ENCODE data around the gene CPT1B. TPM values are rescaled to one million over a fixed set of nuclear protein-coding genes. Genes with fewer than 3 reads are reported as not detected.

CPT1B gene
- total and polyA plus RNA-seq, 2 experiments from 2014 or later, result 5.6 to 14.4 TPM

GRCh38 chr22:50525858-50526107, 52.4 kb downstream of the CPT1B start:
- Histone ChIP-seq H3K4me3 (peak overlapping the region; percentile 84), H3K9me2 (ENCODE audit: insufficient read depth) (no peaks in the 10 kb centered on the region), H3K4me1 (ENCODE audit: insufficient read depth) (no peaks in the 10 kb centered on the region; the same call in 1 of the 2 replicates), H3F3A (replicated peaks; ENCODE audit: low read depth) (peaks cover 4% of the 10 kb centered on the region), H4K20me1 (replicated peaks; ENCODE audit: insufficient read depth) (no peaks in the 10 kb centered on the region; the same call in 1 of the 2 replicates), H3K79me2 (replicated peaks; ENCODE audit: insufficient read depth) (no peaks in the 10 kb centered on the region), H3K36me3 (ENCODE audit: insufficient read depth) (no peaks in the 10 kb centered on the region), H3K4me2 (peak overlapping the region; percentile 94), H3K27me3 (ENCODE audit: insufficient read depth) (peaks cover 42% of the 10 kb centered on the region), H3K27ac (ENCODE audit: low read depth) (no peak overlapping the region), H2AFZ (no peak overlapping the region)
- peaks cover 4% of the 10 kb centered on the region; the same call in 2 of the 3 replicates for H3K9me3 Mint-ChIP-seq
- peak overlapping the region; percentile 89 for H3K4me3 Mint-ChIP-seq
- TF ChIP-seq ZNF114 (CRISPR knock-in tag; IDR thresholded peaks at IDR 0.05) (no peak), ETS1 (IDR thresholded peaks at IDR 0.05) (0 out of 2 replicates have a peak, but pooled peaks have one; percentile 11)
- H3K27ac Mint-ChIP-seq, result no peak overlapping the region
- peaks cover 11% of the 10 kb centered on the region for H3K4me1 Mint-ChIP-seq
- DNase-seq (ENCODE audit: low spot score) (no peak), ATAC-seq (peak; percentile 25)
- H3K27me3 Mint-ChIP-seq (ENCODE audit: insufficient read depth, low read depth, poor library complexity), result peaks cover 44% of the 10 kb centered on the region
- peaks cover 9% of the 10 kb centered on the region for H3K36me3 Mint-ChIP-seq (ENCODE audit: low read depth)

- DNase-seq (ENCODE audit: low spot score) (peak; percentile 97), ATAC-seq (peak; percentile 57)
- Histone ChIP-seq H2AFZ (peak within 1 kb of the TSS; percentile 14; the same call in 1 of the 2 replicates), H3K4me3 (peak within 1 kb of the TSS; percentile 84), H3F3A (replicated peaks; ENCODE audit: low read depth) (peaks cover 4% of the 10 kb centered on the region), H3K36me3 (ENCODE audit: insufficient read depth) (no peaks in the 10 kb centered on the region), H3K9me2 (ENCODE audit: insufficient read depth) (no peaks in the 10 kb centered on the region), H3K4me1 (ENCODE audit: insufficient read depth) (no peaks in the 10 kb centered on the region; the same call in 1 of the 2 replicates), H3K27me3 (ENCODE audit: insufficient read depth) (peaks cover 37% of the 10 kb centered on the region), H3K4me2 (peak within 1 kb of the TSS; percentile 94), H3K27ac (ENCODE audit: low read depth) (no peak within 1 kb of the TSS), H3K79me2 (replicated peaks; ENCODE audit: insufficient read depth) (no peaks in the 10 kb centered on the region), H4K20me1 (replicated peaks; ENCODE audit: insufficient read depth) (no peaks in the 10 kb centered on the region; the same call in 1 of the 2 replicates)
- peaks cover 11% of the 10 kb centered on the region for H3K4me1 Mint-ChIP-seq
- peaks cover 9% of the 10 kb centered on the region for H3K36me3 Mint-ChIP-seq (ENCODE audit: low read depth)
- peak within 1 kb of the TSS; percentile 78 for H3K27ac Mint-ChIP-seq
- peaks cover 4% of the 10 kb centered on the region; the same call in 2 of the 3 replicates for H3K9me3 Mint-ChIP-seq
- peaks cover 39% of the 10 kb centered on the region for H3K27me3 Mint-ChIP-seq (ENCODE audit: insufficient read depth, low read depth, poor library complexity)
- H3K4me3 Mint-ChIP-seq, result peak within 1 kb of the TSS; percentile 89
- TF ChIP-seq CREB1 (CRISPR knock-in tag; IDR thresholded peaks at IDR 0.05; ENCODE audit: low read depth) (peak; percentile 28; the same call in 1 of the 2 replicates), ZNF331 (CRISPR knock-in tag; IDR thresholded peaks at IDR 0.05; ENCODE audit: low read depth) (no peak), POLR2AphosphoS5 (IDR thresholded peaks at IDR 0.05; ENCODE audit: low read depth) (peak; percentile 82), NANOG (IDR thresholded peaks at IDR 0.05; ENCODE audit: borderline replicate concordance) (no peak), EZH2phosphoT487 (IDR thresholded peaks at IDR 0.05; ENCODE audit: unreplicated experiment) (no peak), EZH2 (IDR thresholded peaks at IDR 0.05; ENCODE audit: low read depth, unreplicated experiment) (no peak), JUNB (IDR thresholded peaks at IDR 0.05; ENCODE audit: unreplicated experiment) (no peak), ZNF114 (CRISPR knock-in tag; IDR thresholded peaks at IDR 0.05) (no peak), ZNF462 (CRISPR knock-in tag; IDR thresholded peaks at IDR 0.05) (no peak)
These were observed 52.9 kb downstream of the CPT1B start, which contains the start of gene SCO2 for GRCh38 chr22:50525104-50525857. SCO2 (minus strand) TSS chr22:50525598; CDS start chr22:50524411, 1,187 bp downstream.

All from GM23338 (cell line).